Lower leg skin (tissue), 4 donors: ENCODE results near the gene ACYP2. TPM values are rescaled to one million over a fixed set of nuclear protein-coding genes. Genes with fewer than 3 reads are reported as not detected.

Source experiments
- DNase-seq, 2 donors: peaks; one replicate each; pipeline ENCODE4 v3.0.0-alpha.2; 2019; ENCODE audit warnings: low spot score in 2 of 2
- H3K4me3 ChIP-seq: fragments of 200-600 bp; sonication (generic); 2 replicates; pipeline ENCODE4 v1.5.1; 2017; ENCODE audit warnings: mild to moderate bottlenecking, low read depth; ENCODE audit not compliant: poor library complexity, severe bottlenecking
- CTCF ChIP-seq, 3 donors: fragments of 450-650 bp; IDR thresholded peaks; one replicate each; pipeline ENCODE4 v1.5.1; 2016; ENCODE audit warnings: antibody characterized with exemption in 3 of 3, mild to moderate bottlenecking in 3 of 3, moderate library complexity in 2 of 3
- POLR2A ChIP-seq, 2 donors: fragments of 450-650 bp; IDR thresholded peaks; one replicate each; pipeline ENCODE4 v1.6.1; 2016 to 2017; ENCODE audit warnings: antibody characterized with exemption in 2 of 2, mild to moderate bottlenecking in 1 of 2, moderate library complexity in 1 of 2
- WGBS, 2 donors: methylation state at CpG; one replicate each; pipeline ENCODE4 v1.1.5; 2018; 5-methylcytosine and 5-hydroxymethylcytosine counted together
- intact Hi-C: fragments of 100-400 bp; cut with DNase I; formaldehyde crosslinking; loops from one replicate; pipeline ENCODE4 v1.15.0; 2023; ENCODE audit warnings: low total_unique reads
- total RNA-seq, 4 donors: library from RNA; depleted of rRNA; stranded (reverse); fragments of >200 nt; gene quantifications; one replicate each; pipeline ENCODE4 v1.1.0, GENCODE V29; 2016

The ACYP2 gene
- total RNA-seq, 4 donors from 2014 or later = 11.4 to 15.6 (median 12.5) TPM

- no peak for TF ChIP-seq CTCF (IDR thresholded peaks at IDR 0.05)
- no peak for TF ChIP-seq POLR2A (IDR thresholded peaks at IDR 0.05)
- WGBS, 2 donors = 64 to 68% methylated on average over 2 of the region's 2 CpGs
- intact Hi-C loops = no loop called here
- H3K4me3 ChIP-seq = no peak overlapping the region
- DNase-seq = no peak
Measured at GRCh38 chr2:54224997-54225396, 109.6 kb downstream of the ACYP2 start.

- intact Hi-C loops = no loop called here
- no peak for DNase-seq
- H3K4me3 ChIP-seq = no peak overlapping the region
- TF ChIP-seq POLR2A (IDR thresholded peaks at IDR 0.05) = no peak
- no peak for TF ChIP-seq CTCF (IDR thresholded peaks at IDR 0.05)
- 65 to 71% methylated on average over 2 of the region's 2 CpGs for WGBS, 2 donors
Measured at GRCh38 chr2:54226260-54226659, 110.8 kb downstream of the ACYP2 start.

- no peak for TF ChIP-seq POLR2A (IDR thresholded peaks at IDR 0.05)
- TF ChIP-seq CTCF (IDR thresholded peaks at IDR 0.05) = no peak
- intact Hi-C loops = no loop called here
- DNase-seq = no peak
- H3K4me3 ChIP-seq = no peak overlapping the region
Measured at GRCh38 chr2:54227798-54228197, 112.4 kb downstream of the ACYP2 start.

- intact Hi-C loops = no loop called here
- TF ChIP-seq POLR2A (IDR thresholded peaks at IDR 0.05) (no peak), CTCF (IDR thresholded peaks at IDR 0.05) (no peak)
- no peak for DNase-seq
- 89 to 90% methylated on average over 2 of the region's 2 CpGs for WGBS, 2 donors
- H3K4me3 ChIP-seq = no peak overlapping the region
Measured at GRCh38 chr2:54228945-54229344, 113.5 kb downstream of the ACYP2 start.

- no peak for DNase-seq
- intact Hi-C loops = no loop called here
- TF ChIP-seq POLR2A (IDR thresholded peaks at IDR 0.05) (no peak), CTCF (IDR thresholded peaks at IDR 0.05) (no peak)
- no peak overlapping the region for H3K4me3 ChIP-seq
- 47 to 65% methylated on average over 4 of the region's 4 CpGs for WGBS, 2 donors
Measured at GRCh38 chr2:54233832-54234649, 118.6 kb downstream of the ACYP2 start.

GRCh38 chr2:54237428-54237827 lies 122.0 kb downstream of the ACYP2 start:
- intact Hi-C loops = no loop called here
- DNase-seq = no peak
- H3K4me3 ChIP-seq = no peak overlapping the region
- 93% methylated on average over 2 of the region's 2 CpGs for WGBS, 2 donors
- TF ChIP-seq CTCF (IDR thresholded peaks at IDR 0.05) = no peak
- no peak for TF ChIP-seq POLR2A (IDR thresholded peaks at IDR 0.05)
